ENCODE measurements around the gene GLRA1.

Gene GLRA1

GRCh38 chr5:151805414-151806223, 119.0 kb downstream of the GLRA1 start:
- Histone ChIP-seq H3K4me2 (ENCODE audit: low read length) (no peak overlapping the region), H3K4ac (ENCODE audit: low read depth, low read length) (no peak overlapping the region), H3K4me3 (ENCODE audit: low read length) (no peak overlapping the region), H3K4me1 (ENCODE audit: control insufficient read depth, low read depth, low read length) (no peaks in the 10 kb centered on the region), H3K9ac (ENCODE audit: low read length) (no peak overlapping the region), H3K79me2 (ENCODE audit: control insufficient read depth, insufficient read depth, low read length) (peaks cover 11% of the 10 kb centered on the region), H2BK120ac (ENCODE audit: low read depth, low read length) (no peak overlapping the region), H4K5ac (ENCODE audit: low read length) (no peak overlapping the region), H3K23ac (ENCODE audit: low read length) (no peak overlapping the region), H4K8ac (ENCODE audit: low read depth, low read length) (no peak overlapping the region), H3K36me3 (ENCODE audit: control insufficient read depth, insufficient read depth, low read length) (peaks cover 11% of the 10 kb centered on the region), H2BK5ac (ENCODE audit: low read length) (no peak overlapping the region), H2BK15ac (replicated peaks; ENCODE audit: low read depth) (no peak overlapping the region), H2AK5ac (ENCODE audit: low read length) (no peak overlapping the region), H3K56ac (ENCODE audit: low read length) (no peak overlapping the region), H3K27ac (ENCODE audit: low read depth, low read length) (no peak overlapping the region), H3K79me1 (ENCODE audit: low read length) (peaks cover 10% of the 10 kb centered on the region), H3K27me3 (ENCODE audit: insufficient read depth, low read length, poor library complexity) (no peaks in the 10 kb centered on the region), H3K18ac (ENCODE audit: low read length) (no peak overlapping the region)
- WGBS (ENCODE audit: extremely low coverage, insufficient coverage, low lambda C conversion rate) = no CpG with 5 or more reads among the region's 3 CpGs
- no peak for DNase-seq

DNA sequence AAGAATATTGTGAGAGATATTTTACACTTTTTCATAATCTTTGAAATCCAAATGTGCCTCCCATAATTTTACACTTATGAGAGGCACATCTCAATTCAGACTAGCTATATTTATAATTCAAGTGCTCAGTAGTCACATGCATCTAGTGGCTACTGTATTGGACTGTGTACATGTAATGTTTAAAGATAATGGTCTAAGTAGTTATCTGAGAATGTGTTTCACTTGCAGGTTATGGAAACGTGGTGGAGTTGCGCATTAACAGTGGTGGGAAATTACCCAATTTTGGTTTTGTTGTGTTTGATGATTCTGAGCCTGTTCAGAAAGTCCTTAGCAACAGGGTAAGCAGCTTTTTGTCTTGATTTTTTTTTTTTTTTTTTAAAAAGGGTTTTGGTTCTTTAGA, 124.1 kb downstream of the GLRA1 start:
- no peak overlapping the region for H3K56ac ChIP-seq (ENCODE audit: low read length)
- no peak overlapping the region for H3K23ac ChIP-seq (ENCODE audit: low read length)
- no peaks in the 10 kb centered on the region for H3K27me3 ChIP-seq (ENCODE audit: insufficient read depth, low read length, poor library complexity)
- H3K27ac ChIP-seq (ENCODE audit: low read depth, low read length) = no peak overlapping the region
- no CpG with 5 or more reads among the region's 2 CpGs for WGBS (ENCODE audit: extremely low coverage, insufficient coverage, low lambda C conversion rate)
- H3K4me2 ChIP-seq (ENCODE audit: low read length) = no peak overlapping the region
- H2AK5ac ChIP-seq (ENCODE audit: low read length) = no peak overlapping the region
- H3K9ac ChIP-seq (ENCODE audit: low read length) = no peak overlapping the region
- H3K4me3 ChIP-seq (ENCODE audit: low read length) = no peak overlapping the region
- H3K79me1 ChIP-seq (ENCODE audit: low read length) = peaks cover 16% of the 10 kb centered on the region
- H3K79me2 ChIP-seq (ENCODE audit: control insufficient read depth, insufficient read depth, low read length) = peaks cover 25% of the 10 kb centered on the region
- H4K5ac ChIP-seq (ENCODE audit: low read length) = no peak overlapping the region
- H2BK120ac ChIP-seq (ENCODE audit: low read depth, low read length) = no peak overlapping the region
- H3K4ac ChIP-seq (ENCODE audit: low read depth, low read length) = no peak overlapping the region
- no peaks in the 10 kb centered on the region for H3K4me1 ChIP-seq (ENCODE audit: control insufficient read depth, low read depth, low read length)
- H2BK15ac ChIP-seq (replicated peaks; ENCODE audit: low read depth) = no peak overlapping the region
- DNase-seq = no peak
- peaks cover 20% of the 10 kb centered on the region for H3K36me3 ChIP-seq (ENCODE audit: control insufficient read depth, insufficient read depth, low read length)
- no peak overlapping the region for H2BK5ac ChIP-seq (ENCODE audit: low read length)
- H4K8ac ChIP-seq (ENCODE audit: low read depth, low read length) = no peak overlapping the region
- no peak overlapping the region for H3K18ac ChIP-seq (ENCODE audit: low read length)

- no peak overlapping the region for H4K8ac ChIP-seq (ENCODE audit: low read depth, low read length)
- no peak overlapping the region for H3K9ac ChIP-seq (ENCODE audit: low read length)
- DNase-seq = no peak
- no peak overlapping the region for H2BK15ac ChIP-seq (replicated peaks; ENCODE audit: low read depth)
- peaks cover 16% of the 10 kb centered on the region for H3K79me1 ChIP-seq (ENCODE audit: low read length)
- no peak overlapping the region for H3K27ac ChIP-seq (ENCODE audit: low read depth, low read length)
- no peak overlapping the region for H3K18ac ChIP-seq (ENCODE audit: low read length)
- no peak overlapping the region for H3K4me3 ChIP-seq (ENCODE audit: low read length)
- no peak overlapping the region for H2AK5ac ChIP-seq (ENCODE audit: low read length)
- H2BK120ac ChIP-seq (ENCODE audit: low read depth, low read length) = no peak overlapping the region
- H3K56ac ChIP-seq (ENCODE audit: low read length) = no peak overlapping the region
- H4K5ac ChIP-seq (ENCODE audit: low read length) = no peak overlapping the region
- H3K79me2 ChIP-seq (ENCODE audit: control insufficient read depth, insufficient read depth, low read length) = peaks cover 28% of the 10 kb centered on the region
- no peak overlapping the region for H2BK5ac ChIP-seq (ENCODE audit: low read length)
- no peak overlapping the region for H3K4me2 ChIP-seq (ENCODE audit: low read length)
- no peak overlapping the region for H3K23ac ChIP-seq (ENCODE audit: low read length)
- peaks cover 21% of the 10 kb centered on the region for H3K36me3 ChIP-seq (ENCODE audit: control insufficient read depth, insufficient read depth, low read length)
- WGBS (ENCODE audit: extremely low coverage, insufficient coverage, low lambda C conversion rate) = 100% methylated on average over 1 of the region's 3 CpGs
- no peaks in the 10 kb centered on the region for H3K4me1 ChIP-seq (ENCODE audit: control insufficient read depth, low read depth, low read length)
- no peaks in the 10 kb centered on the region for H3K27me3 ChIP-seq (ENCODE audit: insufficient read depth, low read length, poor library complexity)
- H3K4ac ChIP-seq (ENCODE audit: low read depth, low read length) = no peak overlapping the region
Observed at GRCh38 chr5:151799407-151799806, 125.2 kb downstream of the GLRA1 start.

DNA sequence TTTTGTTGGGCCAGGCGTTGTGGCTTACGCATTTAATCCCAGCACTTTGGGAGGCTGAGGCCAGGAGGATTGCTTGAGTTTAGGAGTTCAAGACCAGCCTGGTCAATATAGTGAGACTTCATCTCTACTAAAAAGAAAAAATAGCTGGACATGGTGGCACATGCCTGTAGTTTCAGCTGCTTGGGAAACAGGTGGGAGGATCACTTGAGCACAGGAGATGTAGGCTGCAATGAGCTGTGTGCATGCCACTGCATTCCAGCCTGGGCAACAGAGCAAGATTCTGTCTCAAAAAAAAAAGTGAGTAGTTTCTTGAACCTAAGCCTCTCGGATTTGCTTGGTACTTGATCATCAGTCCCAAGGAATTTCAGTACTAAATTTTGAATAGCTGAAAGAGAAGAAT, 126.0 kb downstream of the GLRA1 start:
- Histone ChIP-seq H3K4me3 (ENCODE audit: low read length) (no peak overlapping the region), H3K36me3 (ENCODE audit: control insufficient read depth, insufficient read depth, low read length) (peaks cover 21% of the 10 kb centered on the region), H3K4me1 (ENCODE audit: control insufficient read depth, low read depth, low read length) (no peaks in the 10 kb centered on the region), H3K23ac (ENCODE audit: low read length) (no peak overlapping the region), H3K79me1 (ENCODE audit: low read length) (peaks cover 18% of the 10 kb centered on the region), H3K18ac (ENCODE audit: low read length) (no peak overlapping the region), H3K27me3 (ENCODE audit: insufficient read depth, low read length, poor library complexity) (no peaks in the 10 kb centered on the region), H3K4me2 (ENCODE audit: low read length) (no peak overlapping the region), H3K79me2 (ENCODE audit: control insufficient read depth, insufficient read depth, low read length) (peaks cover 31% of the 10 kb centered on the region), H3K9ac (ENCODE audit: low read length) (no peak overlapping the region), H3K27ac (ENCODE audit: low read depth, low read length) (no peak overlapping the region), H2BK15ac (replicated peaks; ENCODE audit: low read depth) (no peak overlapping the region), H4K5ac (ENCODE audit: low read length) (no peak overlapping the region), H2AK5ac (ENCODE audit: low read length) (no peak overlapping the region), H3K56ac (ENCODE audit: low read length) (no peak overlapping the region), H2BK120ac (ENCODE audit: low read depth, low read length) (no peak overlapping the region), H4K8ac (ENCODE audit: low read depth, low read length) (no peak overlapping the region), H3K4ac (ENCODE audit: low read depth, low read length) (no peak overlapping the region), H2BK5ac (ENCODE audit: low read length) (no peak overlapping the region)
- no peak for DNase-seq
- WGBS (ENCODE audit: extremely low coverage, insufficient coverage, low lambda C conversion rate) = no CpG with 5 or more reads among the region's 3 CpGs

DNA sequence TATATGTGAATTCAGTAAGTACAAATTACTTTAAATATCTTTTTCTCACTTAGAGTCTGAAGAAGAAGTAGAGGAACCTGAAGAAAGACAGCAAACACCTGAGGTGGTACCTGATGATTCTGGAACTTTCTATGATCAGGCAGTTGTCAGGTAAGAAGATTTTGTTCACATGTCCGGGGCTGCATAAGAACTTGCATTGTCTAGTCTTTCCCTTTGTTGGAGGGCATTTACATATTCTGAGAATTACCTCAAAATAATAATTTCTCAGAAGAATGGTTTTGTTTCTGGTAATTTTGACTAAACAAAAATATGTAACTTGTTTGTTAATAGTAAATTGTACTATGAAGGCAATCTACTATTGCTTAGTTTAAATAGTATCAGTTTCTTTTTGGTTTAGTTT, 129.2 kb downstream of the GLRA1 start:
- DNase-seq = no peak
- H3K36me3 ChIP-seq (ENCODE audit: control insufficient read depth, insufficient read depth, low read length) = peaks cover 21% of the 10 kb centered on the region
- no peak overlapping the region for H3K4me2 ChIP-seq (ENCODE audit: low read length)
- H3K18ac ChIP-seq (ENCODE audit: low read length) = no peak overlapping the region
- H2AK5ac ChIP-seq (ENCODE audit: low read length) = no peak overlapping the region
- H2BK5ac ChIP-seq (ENCODE audit: low read length) = no peak overlapping the region
- no peak overlapping the region for H3K23ac ChIP-seq (ENCODE audit: low read length)
- no peak overlapping the region for H2BK15ac ChIP-seq (replicated peaks; ENCODE audit: low read depth)
- no peaks in the 10 kb centered on the region for H3K4me1 ChIP-seq (ENCODE audit: control insufficient read depth, low read depth, low read length)
- H2BK120ac ChIP-seq (ENCODE audit: low read depth, low read length) = no peak overlapping the region
- H3K79me2 ChIP-seq (ENCODE audit: control insufficient read depth, insufficient read depth, low read length) = peaks cover 46% of the 10 kb centered on the region
- no peak overlapping the region for H4K8ac ChIP-seq (ENCODE audit: low read depth, low read length)
- no peaks in the 10 kb centered on the region for H3K27me3 ChIP-seq (ENCODE audit: insufficient read depth, low read length, poor library complexity)
- H3K9ac ChIP-seq (ENCODE audit: low read length) = no peak overlapping the region
- H3K4ac ChIP-seq (ENCODE audit: low read depth, low read length) = no peak overlapping the region
- no CpG with 5 or more reads among the region's 1 CpG for WGBS (ENCODE audit: extremely low coverage, insufficient coverage, low lambda C conversion rate)
- no peak overlapping the region for H3K27ac ChIP-seq (ENCODE audit: low read depth, low read length)
- H3K56ac ChIP-seq (ENCODE audit: low read length) = no peak overlapping the region
- no peak overlapping the region for H3K4me3 ChIP-seq (ENCODE audit: low read length)
- no peak overlapping the region for H4K5ac ChIP-seq (ENCODE audit: low read length)
- peaks cover 20% of the 10 kb centered on the region for H3K79me1 ChIP-seq (ENCODE audit: low read length)

DNA sequence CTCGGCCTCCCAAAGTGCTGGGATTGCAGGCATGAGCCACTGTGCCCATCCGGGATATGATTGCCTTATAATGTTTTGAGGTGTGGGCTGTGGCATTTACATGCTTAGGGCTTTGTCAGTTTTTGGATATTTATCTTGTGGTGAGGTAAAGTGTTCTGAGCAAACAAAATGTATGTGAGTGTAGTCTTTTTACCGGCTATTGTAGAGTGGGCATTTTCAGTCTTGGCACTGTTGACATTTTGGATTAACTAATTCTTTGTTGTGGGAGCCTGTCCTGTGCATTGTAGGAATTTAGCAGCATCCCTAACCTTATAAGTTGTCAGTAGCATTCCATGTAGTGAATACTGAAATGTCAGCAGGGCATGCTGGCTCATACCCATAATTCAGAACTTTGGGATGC, 131.3 kb downstream of the GLRA1 start:
- H3K9ac ChIP-seq (ENCODE audit: low read length) = no peak overlapping the region
- no peak overlapping the region for H3K27ac ChIP-seq (ENCODE audit: low read depth, low read length)
- H3K4me3 ChIP-seq (ENCODE audit: low read length) = no peak overlapping the region
- peaks cover 20% of the 10 kb centered on the region for H3K79me1 ChIP-seq (ENCODE audit: low read length)
- no peak overlapping the region for H3K4me2 ChIP-seq (ENCODE audit: low read length)
- H3K27me3 ChIP-seq (ENCODE audit: insufficient read depth, low read length, poor library complexity) = no peaks in the 10 kb centered on the region
- no peak overlapping the region for H2AK5ac ChIP-seq (ENCODE audit: low read length)
- H2BK120ac ChIP-seq (ENCODE audit: low read depth, low read length) = no peak overlapping the region
- H4K5ac ChIP-seq (ENCODE audit: low read length) = no peak overlapping the region
- H3K56ac ChIP-seq (ENCODE audit: low read length) = no peak overlapping the region
- H4K8ac ChIP-seq (ENCODE audit: low read depth, low read length) = no peak overlapping the region
- DNase-seq = no peak
- H2BK5ac ChIP-seq (ENCODE audit: low read length) = no peak overlapping the region
- H3K23ac ChIP-seq (ENCODE audit: low read length) = no peak overlapping the region
- peaks cover 55% of the 10 kb centered on the region for H3K79me2 ChIP-seq (ENCODE audit: control insufficient read depth, insufficient read depth, low read length)
- H3K4me1 ChIP-seq (ENCODE audit: control insufficient read depth, low read depth, low read length) = no peaks in the 10 kb centered on the region
- H2BK15ac ChIP-seq (replicated peaks; ENCODE audit: low read depth) = no peak overlapping the region
- no peak overlapping the region for H3K18ac ChIP-seq (ENCODE audit: low read length)
- no CpG with 5 or more reads among the region's 3 CpGs for WGBS (ENCODE audit: extremely low coverage, insufficient coverage, low lambda C conversion rate)
- peaks cover 18% of the 10 kb centered on the region for H3K36me3 ChIP-seq (ENCODE audit: control insufficient read depth, insufficient read depth, low read length)
- no peak overlapping the region for H3K4ac ChIP-seq (ENCODE audit: low read depth, low read length)
